CD14-positive monocyte (primary cell): ENCODE data around the gene DNAJB11. TPM values are rescaled to one million over a fixed set of nuclear protein-coding genes. Genes with fewer than 3 reads are reported as not detected.

Experiments used
- DNase-seq, 3 donors: peaks; one replicate each; pipeline ENCODE4 v3.0.0-alpha.2; 2011 to 2022
- H2AFZ ChIP-seq: 2 replicates; pipeline ENCODE4 v1.6.0; 2012; ENCODE audit warnings: mild to moderate bottlenecking, low read depth, low read length, inconsistent platforms; ENCODE audit not compliant: insufficient read depth, poor library complexity, severe bottlenecking
- H3K27ac ChIP-seq, 2 donors: 1 replicate in 1 of 2; 2 replicates in 1 of 2; pipeline ENCODE4 v1.5.1; 2012 to 2013; ENCODE audit warnings: low read length in 2 of 2, control low read depth in 1 of 2, inconsistent platforms in 1 of 2, low read depth in 1 of 2, mild to moderate bottlenecking in 1 of 2
- H3K27me3 ChIP-seq, 2 donors: one replicate each; pipeline versions ENCODE4 v1.6.0 to v1.6.1; 2011 to 2013; ENCODE audit warnings: low read length in 2 of 2; ENCODE audit not compliant: control insufficient read depth in 2 of 2, insufficient read depth in 2 of 2
- H3K36me3 ChIP-seq, 2 donors: replicated peaks in 1 of 2; 1 replicate in 1 of 2; 2 replicates in 1 of 2; pipeline versions ENCODE4 v1.5.1 to v1.6.1; 2012 to 2013; ENCODE audit warnings: low read length in 2 of 2, control low read depth in 1 of 2, inconsistent platforms in 1 of 2, mild to moderate bottlenecking in 1 of 2; ENCODE audit not compliant: insufficient read depth in 2 of 2, control insufficient read depth in 1 of 2
- H3K4me1 ChIP-seq, 2 donors: 1 replicate in 1 of 2; 2 replicates in 1 of 2; pipeline versions ENCODE4 v1.5.1 to v1.6.1; 2012 to 2013; ENCODE audit warnings: low read length in 2 of 2, control low read depth in 1 of 2, inconsistent platforms in 1 of 2, mild to moderate bottlenecking in 1 of 2, moderate library complexity in 1 of 2; ENCODE audit not compliant: insufficient read depth in 2 of 2, control insufficient read depth in 1 of 2
- H3K4me2 ChIP-seq: replicated peaks from 2 replicates; pipeline ENCODE3; 2012; ENCODE audit warnings: low read length, moderate library complexity, mild to moderate bottlenecking; ENCODE audit not compliant: poor library complexity, severe bottlenecking; ENCODE audit errors: extremely low read depth
- H3K4me3 ChIP-seq, 3 experiments: fragments of 200-600 bp in 1 of 3; sonication (generic) in 1 of 3; replicated peaks in 1 of 3; 1 replicate in 2 of 3; 2 replicates in 1 of 3; pipeline ENCODE4 v1.5.1; 2011 to 2013; ENCODE audit warnings: low read length in 3 of 3, mild to moderate bottlenecking in 3 of 3, control low read depth in 2 of 3, low read depth in 2 of 3, inconsistent platforms in 1 of 3, moderate library complexity in 1 of 3
- H3K79me2 ChIP-seq: 2 replicates; pipeline ENCODE4 v1.6.0; 2012; ENCODE audit warnings: mild to moderate bottlenecking, control low read depth, inconsistent platforms, low read length, moderate library complexity; ENCODE audit not compliant: insufficient read depth
- H3K9ac ChIP-seq: 2 replicates; pipeline ENCODE4 v1.6.0; 2017; ENCODE audit warnings: low read length, mild to moderate bottlenecking; ENCODE audit not compliant: insufficient read depth, poor library complexity, severe bottlenecking
- H3K9me3 ChIP-seq, 2 donors: replicated peaks in 1 of 2; 1 replicate in 1 of 2; 2 replicates in 1 of 2; pipeline versions ENCODE4 v1.5.1 to v1.6.1; 2012 to 2013; ENCODE audit warnings: low read length in 2 of 2, control low read depth in 1 of 2; ENCODE audit not compliant: control insufficient read depth in 1 of 2, insufficient read depth in 1 of 2
- H4K20me1 ChIP-seq: 2 replicates; pipeline ENCODE4 v1.6.0; 2012; ENCODE audit warnings: mild to moderate bottlenecking, low read length, control low read depth, moderate library complexity; ENCODE audit not compliant: insufficient read depth
- H3K27ac Mint-ChIP-seq, 7 donors: one replicate each; pipeline ENCODE4 v1.8.0; 2020; ENCODE audit warnings: mild to moderate bottlenecking in 7 of 7, mixed read lengths in 7 of 7, moderate library complexity in 6 of 7, inconsistent platforms in 2 of 7
- H3K27me3 Mint-ChIP-seq, 3 donors: one replicate each; pipeline ENCODE4 v1.8.0; 2021 to 2022; ENCODE audit warnings: low read depth in 3 of 3, mild to moderate bottlenecking in 3 of 3, mixed read lengths in 3 of 3, moderate library complexity in 3 of 3, inconsistent platforms in 1 of 3
- H3K36me3 Mint-ChIP-seq, 2 donors: one replicate each; pipeline ENCODE4 v1.8.0; 2020; ENCODE audit warnings: mixed read lengths in 2 of 2, inconsistent platforms in 1 of 2, mild to moderate bottlenecking in 1 of 2
- H3K4me1 Mint-ChIP-seq: one replicate; pipeline ENCODE4 v1.8.0; 2020; ENCODE audit warnings: mild to moderate bottlenecking, mixed read lengths
- H3K4me3 Mint-ChIP-seq, 2 donors: one replicate each; pipeline ENCODE4 v1.8.0; 2020; ENCODE audit warnings: mild to moderate bottlenecking in 2 of 2, mixed read lengths in 2 of 2, moderate library complexity in 1 of 2
- H3K9me3 Mint-ChIP-seq, 7 donors: one replicate each; pipeline ENCODE4 v1.8.0; 2020 to 2022; ENCODE audit warnings: mixed read lengths in 7 of 7, mild to moderate bottlenecking in 6 of 7, moderate library complexity in 6 of 7, inconsistent platforms in 2 of 7
- CTCF ChIP-seq: fragments of 200-600 bp; IDR thresholded peaks from one replicate; pipeline ENCODE4 v1.8.0; 2022; ENCODE audit warnings: antibody characterized with exemption, mild to moderate bottlenecking
- WGBS: methylation state at CpG from one replicate; pipeline ENCODE4 v1.1.5; 2013; ENCODE audit warnings: missing lambda C conversion rate; ENCODE audit not compliant: insufficient coverage; 5-methylcytosine and 5-hydroxymethylcytosine counted together
- intact Hi-C, 2 donors: fragments of 100-400 bp; cut with micrococcal nuclease; formaldehyde crosslinking; loops; one replicate each; pipeline versions ENCODE4 v1.15.0 to v1.15.1; 2023
- polyA plus RNA-seq, 3 donors: library from polyadenylated mRNA; depleted of rRNA in 1 of 3; unstranded in 2 of 3; stranded (reverse) in 1 of 3; fragments of 300-500 nt in 2 of 3; fragments of >200 nt in 1 of 3; fragmentation: Illumina TruSeq in 2 of 3; gene quantifications; 1 replicate in 2 of 3; 2 replicates in 1 of 3; pipeline ENCODE4 v1.2.3, GENCODE V29; 2012 to 2021

DNAJB11 gene
- polyA plus RNA-seq, 3 donors = 32.5 to 45.8 (median 44.6) TPM

DNA sequence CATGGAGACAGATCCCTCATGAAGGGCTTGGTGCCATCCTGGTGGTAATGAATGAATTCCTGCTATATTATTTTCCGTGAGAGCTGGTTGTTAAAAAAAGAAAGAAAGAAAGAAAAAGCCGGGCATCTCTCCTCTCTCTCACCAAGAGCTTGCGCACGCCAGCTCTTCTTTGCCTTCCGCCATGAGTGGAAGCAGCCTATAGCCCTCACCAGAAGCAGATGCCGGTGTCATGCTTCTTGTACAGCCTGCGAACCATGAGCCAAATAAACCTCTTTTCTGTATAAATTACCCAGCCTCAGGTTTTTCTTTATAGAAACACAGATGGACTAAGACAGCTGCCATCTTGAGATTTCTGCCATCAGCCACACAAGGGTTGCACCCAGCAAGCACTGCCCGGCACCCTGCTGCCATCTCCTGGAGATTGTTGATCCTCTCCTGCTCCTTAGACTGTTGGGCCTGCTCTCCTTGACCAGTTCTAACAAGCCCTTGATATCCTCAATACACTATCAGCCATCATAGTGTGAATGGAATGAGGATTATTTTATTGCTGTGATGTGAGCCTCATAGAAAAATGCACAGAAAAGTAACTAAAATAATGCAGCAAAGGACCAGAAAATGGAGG, 38.8 kb downstream of the DNAJB11 start:
- 78% methylated on average over 3 of the region's 8 CpGs for WGBS
- H3K27ac ChIP-seq = no peak overlapping the region
- peaks cover 9 to 18% (median 16%) of the 10 kb centered on the region in 3 donors for H3K27me3 Mint-ChIP-seq
- H3K36me3 ChIP-seq = no peaks in the 10 kb centered on the region
- no peaks in the 10 kb centered on the region for H3K36me3 Mint-ChIP-seq
- H3K27ac Mint-ChIP-seq = no peak overlapping the region
- no peak overlapping the region for H3K4me3 ChIP-seq
- no peak overlapping the region for H2AFZ ChIP-seq
- H3K4me2 ChIP-seq = no peak overlapping the region
- DNase-seq = no peak
- peaks cover 4 to 11% of the 10 kb centered on the region in 2 donors for H3K27me3 ChIP-seq
- H3K79me2 ChIP-seq = no peaks in the 10 kb centered on the region
- H3K9me3 Mint-ChIP-seq = peaks cover 0 to 2% (median 0%) of the 10 kb centered on the region in 7 donors
- no peak overlapping the region for H3K9ac ChIP-seq
- no peaks in the 10 kb centered on the region for H3K4me1 ChIP-seq
- intact Hi-C loops = no loop called here
- H4K20me1 ChIP-seq = no peaks in the 10 kb centered on the region
- TF ChIP-seq CTCF = no peak
- H3K9me3 ChIP-seq = no peaks in the 10 kb centered on the region
- H3K4me1 Mint-ChIP-seq = peaks cover 1% of the 10 kb centered on the region
- H3K4me3 Mint-ChIP-seq = no peak overlapping the region

GRCh38 chr3:186612065-186612464, 41.5 kb downstream of the DNAJB11 start:
- DNase-seq = no peak
- Histone ChIP-seq H3K4me3 (no peak overlapping the region), H2AFZ (no peak overlapping the region), H3K4me1 (peaks cover 4 to 6% of the 10 kb centered on the region in 2 donors), H3K79me2 (no peaks in the 10 kb centered on the region), H4K20me1 (no peaks in the 10 kb centered on the region), H3K9me3 (no peaks in the 10 kb centered on the region), H3K27me3 (peaks cover 8 to 22% of the 10 kb centered on the region in 2 donors), H3K36me3 (no peaks in the 10 kb centered on the region), H3K9ac (no peak overlapping the region), H3K4me2 (no peak overlapping the region), H3K27ac (no peak overlapping the region)
- H3K27ac Mint-ChIP-seq = no peak overlapping the region
- WGBS = 95% methylated on average over 4 of the region's 5 CpGs
- peaks cover 18 to 30% (median 23%) of the 10 kb centered on the region in 3 donors for H3K27me3 Mint-ChIP-seq
- H3K9me3 Mint-ChIP-seq = peaks cover 0 to 2% (median 0%) of the 10 kb centered on the region in 7 donors
- intact Hi-C loops = loop anchor here in 1 of 2 donors (10.0 kb wide), 1 partner anchor 627 kb away; no protein-coding TSS in a partner anchor
- peaks cover 12% of the 10 kb centered on the region for H3K4me1 Mint-ChIP-seq
- H3K36me3 Mint-ChIP-seq = no peaks in the 10 kb centered on the region
- no peak overlapping the region for H3K4me3 Mint-ChIP-seq
- TF ChIP-seq CTCF = no peak
